ENCODE data around the gene NADK. TPM values are rescaled to one million over a fixed set of nuclear protein-coding genes. Genes with fewer than 3 reads are reported as not detected.

Gene NADK
- total and polyA plus RNA-seq, 2 of the 13 experiments (the other 11 are each of a cell fraction or from before 2014, with no cell fraction given), result 56.6 to 60.1 TPM

DNA sequence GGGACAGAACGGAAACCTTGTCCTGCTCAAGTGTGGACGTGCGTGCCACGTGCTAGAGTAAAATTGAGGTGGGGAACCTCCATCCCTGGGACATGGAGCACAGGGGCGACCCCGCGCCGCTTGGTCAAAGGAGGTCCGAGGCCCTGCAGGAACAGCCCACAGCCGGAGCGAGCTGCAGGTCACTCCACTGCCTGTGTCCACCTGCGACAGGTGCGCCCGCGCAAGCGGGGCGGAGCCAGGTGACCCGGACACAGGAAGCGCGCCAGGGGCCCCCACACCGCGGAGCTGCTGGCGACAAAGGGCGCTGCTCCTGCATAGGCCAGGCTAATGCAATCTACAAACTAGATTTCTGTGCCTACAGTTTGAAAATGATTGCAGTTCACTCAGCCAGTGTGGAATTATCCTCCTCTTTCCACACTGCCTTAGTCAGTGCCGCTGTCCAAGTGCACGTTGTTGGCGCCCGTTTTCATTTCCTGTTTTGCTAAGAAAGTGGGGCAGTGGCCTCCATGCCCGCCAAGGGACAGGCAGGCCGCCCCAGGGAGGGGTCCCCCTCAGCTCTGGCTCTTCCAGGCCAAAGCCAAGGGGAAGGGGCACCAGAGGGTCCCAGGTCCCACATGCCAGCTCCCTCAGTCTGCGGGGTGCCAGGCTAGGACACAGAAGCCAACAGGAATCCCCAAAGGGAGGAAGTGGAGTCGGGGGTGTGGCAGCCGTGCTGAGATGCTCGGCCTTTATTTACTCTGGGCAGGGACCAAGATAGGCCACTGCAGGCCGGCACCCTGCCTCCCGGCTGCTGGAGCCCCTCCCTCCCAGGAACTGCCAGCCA, 4.3 kb upstream of the NADK start (continued):
- no peak for TF ChIP-seq JUN (CRISPR knock-in tag; IDR thresholded peaks at IDR 0.05)
- TF ChIP-seq HDAC6 (IDR thresholded peaks at IDR 0.05; ENCODE audit: low read depth, low read length), result no peak
- TF ChIP-seq, protein P1, sequence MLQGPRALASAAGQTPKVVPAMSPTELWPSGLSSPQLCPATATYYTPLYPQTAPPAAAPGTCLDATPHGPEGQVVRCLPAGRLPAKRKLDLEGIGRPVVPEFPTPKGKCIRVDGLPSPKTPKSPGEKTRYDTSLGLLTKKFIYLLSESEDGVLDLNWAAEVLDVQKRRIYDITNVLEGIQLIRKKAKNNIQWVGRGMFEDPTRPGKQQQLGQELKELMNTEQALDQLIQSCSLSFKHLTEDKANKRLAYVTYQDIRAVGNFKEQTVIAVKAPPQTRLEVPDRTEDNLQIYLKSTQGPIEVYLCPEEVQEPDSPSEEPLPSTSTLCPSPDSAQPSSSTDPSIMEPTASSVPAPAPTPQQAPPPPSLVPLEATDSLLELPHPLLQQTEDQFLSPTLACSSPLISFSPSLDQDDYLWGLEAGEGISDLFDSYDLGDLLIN (CRISPR knock-in tag; IDR thresholded peaks at IDR 0.05; ENCODE audit: borderline replicate concordance), result no peak
- 0 out of 2 replicates have a peak, but pooled peaks have one; percentile 39 for TF ChIP-seq ZNF800 (CRISPR knock-in tag; IDR thresholded peaks at IDR 0.05)
- no peak for TF ChIP-seq PLRG1 (conservative IDR thresholded peaks at IDR 0.05)
- TF ChIP-seq ZNF24 (IDR thresholded peaks at IDR 0.05), result no peak
- TF ChIP-seq SMC3 (IDR thresholded peaks at IDR 0.05; ENCODE audit: low read length), result no peak
- no peak for TF ChIP-seq NCOA1 (CRISPR knock-in tag; IDR thresholded peaks at IDR 0.05)
- TF ChIP-seq, protein P2, sequence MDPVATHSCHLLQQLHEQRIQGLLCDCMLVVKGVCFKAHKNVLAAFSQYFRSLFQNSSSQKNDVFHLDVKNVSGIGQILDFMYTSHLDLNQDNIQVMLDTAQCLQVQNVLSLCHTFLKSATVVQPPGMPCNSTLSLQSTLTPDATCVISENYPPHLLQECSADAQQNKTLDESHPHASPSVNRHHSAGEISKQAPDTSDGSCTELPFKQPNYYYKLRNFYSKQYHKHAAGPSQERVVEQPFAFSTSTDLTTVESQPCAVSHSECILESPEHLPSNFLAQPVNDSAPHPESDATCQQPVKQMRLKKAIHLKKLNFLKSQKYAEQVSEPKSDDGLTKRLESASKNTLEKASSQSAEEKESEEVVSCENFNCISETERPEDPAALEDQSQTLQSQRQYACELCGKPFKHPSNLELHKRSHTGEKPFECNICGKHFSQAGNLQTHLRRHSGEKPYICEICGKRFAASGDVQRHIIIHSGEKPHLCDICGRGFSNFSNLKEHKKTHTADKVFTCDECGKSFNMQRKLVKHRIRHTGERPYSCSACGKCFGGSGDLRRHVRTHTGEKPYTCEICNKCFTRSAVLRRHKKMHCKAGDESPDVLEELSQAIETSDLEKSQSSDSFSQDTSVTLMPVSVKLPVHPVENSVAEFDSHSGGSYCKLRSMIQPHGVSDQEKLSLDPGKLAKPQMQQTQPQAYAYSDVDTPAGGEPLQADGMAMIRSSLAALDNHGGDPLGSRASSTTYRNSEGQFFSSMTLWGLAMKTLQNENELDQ (CRISPR knock-in tag; IDR thresholded peaks at IDR 0.05; ENCODE audit: borderline replicate concordance), result no peak
- TF ChIP-seq CENPBD1 (CRISPR knock-in tag; IDR thresholded peaks at IDR 0.05; ENCODE audit: borderline replicate concordance, low read depth), result no peak
- TF ChIP-seq ZMAT5 (CRISPR knock-in tag; IDR thresholded peaks at IDR 0.05; ENCODE audit: borderline replicate concordance, low read depth), result no peak
- TF ChIP-seq, protein P3, sequence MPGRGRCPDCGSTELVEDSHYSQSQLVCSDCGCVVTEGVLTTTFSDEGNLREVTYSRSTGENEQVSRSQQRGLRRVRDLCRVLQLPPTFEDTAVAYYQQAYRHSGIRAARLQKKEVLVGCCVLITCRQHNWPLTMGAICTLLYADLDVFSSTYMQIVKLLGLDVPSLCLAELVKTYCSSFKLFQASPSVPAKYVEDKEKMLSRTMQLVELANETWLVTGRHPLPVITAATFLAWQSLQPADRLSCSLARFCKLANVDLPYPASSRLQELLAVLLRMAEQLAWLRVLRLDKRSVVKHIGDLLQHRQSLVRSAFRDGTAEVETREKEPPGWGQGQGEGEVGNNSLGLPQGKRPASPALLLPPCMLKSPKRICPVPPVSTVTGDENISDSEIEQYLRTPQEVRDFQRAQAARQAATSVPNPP (CRISPR knock-in tag; IDR thresholded peaks at IDR 0.05), result no peak
- TF ChIP-seq ZNF362 (CRISPR knock-in tag; IDR thresholded peaks at IDR 0.05; ENCODE audit: borderline replicate concordance), result no peak
- TF ChIP-seq SNRNP70 (IDR thresholded peaks at IDR 0.05; ENCODE audit: low read depth, low read length), result no peak
- no peak for TF ChIP-seq ZNF776 (CRISPR knock-in tag; IDR thresholded peaks at IDR 0.05)
- TF ChIP-seq ZSCAN5A (CRISPR knock-in tag; IDR thresholded peaks at IDR 0.05; ENCODE audit: borderline replicate concordance), result no peak

Measured in HepG2 (cell line).